Psoas muscle (tissue), 8 donors: ENCODE data around the gene HARS2. TPM values are rescaled to one million over a fixed set of nuclear protein-coding genes. Genes with fewer than 3 reads are reported as not detected.

ENCODE experiments used
- ATAC-seq, 4 donors: fragments of 200-7000 bp; cut with Tn5 transposase; one replicate each; pipeline ENCODE4 v1.9.1; 2020; ENCODE audit warnings: moderate library complexity in 3 of 4, mild to moderate bottlenecking in 2 of 4
- DNase-seq, 2 donors: peaks; one replicate each; pipeline ENCODE4 v3.0.0-alpha.2; 2020
- H3K27ac ChIP-seq: fragments of 200-600 bp; one replicate; pipeline ENCODE4 v1.8.0; 2022
- H3K27me3 ChIP-seq, 3 donors: fragments of 200-600 bp in 1 of 3; one replicate each; pipeline versions ENCODE4 v1.6.1 to v1.8.0; 2013 to 2022; ENCODE audit warnings: low read length in 2 of 3, mild to moderate bottlenecking in 2 of 3, moderate library complexity in 1 of 3; ENCODE audit not compliant: insufficient read depth in 3 of 3
- H3K36me3 ChIP-seq, 2 donors: fragments of 200-600 bp in 1 of 2; one replicate each; pipeline versions ENCODE4 v1.6.1 to v1.8.0; 2013 to 2022; ENCODE audit warnings: low read depth in 1 of 2, mild to moderate bottlenecking in 1 of 2, moderate library complexity in 1 of 2; ENCODE audit not compliant: insufficient read depth in 1 of 2
- H3K4me1 ChIP-seq: fragments of 200-600 bp; one replicate; pipeline ENCODE4 v1.8.0; 2022
- H3K4me3 ChIP-seq: fragments of 200-600 bp; one replicate; pipeline ENCODE4 v1.8.0; 2022; ENCODE audit warnings: mild to moderate bottlenecking
- H3K9me3 ChIP-seq: fragments of 200-600 bp; one replicate; pipeline ENCODE4 v1.8.0; 2022
- WGBS, 3 donors: extraction: QIAGEN DNeasy Blood & Tissue Kit; methylation state at CpG; one replicate each; pipeline versions ENCODE4 v1.1.6 to v1.1.7; 2013; 5-methylcytosine and 5-hydroxymethylcytosine counted together
- intact Hi-C, 2 donors: fragments of 100-400 bp; cut with DNase I; formaldehyde crosslinking; loops; one replicate each; pipeline versions ENCODE4 v1.11.0 to v1.14.2; 2022
- polyA plus RNA-seq, 3 donors: library from polyadenylated mRNA; stranded (reverse); fragments of 200-250 nt; gene quantifications; one replicate each; pipeline ENCODE4 v1.2.3, GENCODE V29; 2013
- total RNA-seq, 4 donors: library from RNA; stranded (reverse); fragmentation: NEBNext Ultra II Directional in 2 of 4; extraction: Animal tissue kit (Norgen Biotek cat#: 25700) in 2 of 4; gene quantifications; one replicate each; pipeline versions ENCODE4 v1.2.1 to v1.2.4, GENCODE V29; 2021 to 2023
- TF ChIP-seq, protein P1 (sequence below): fragments of 200-600 bp; IDR thresholded peaks from one replicate; pipeline ENCODE4 v1.8.0; 2022; ENCODE audit warnings: antibody characterized with exemption
- donor health status: healthy with polysubstance abuse.
- donor health status: DM: no; HTN: no; CAD: no; lungs with moderate emphysema.
- donor health status: Bipolar disorder and iron deficiency.
- donor health status: healthy.
- donor health status: DM: yes; HTN: yes; CAD: no.
- donor health status: DM: no; HTN: no; CAD: no.
- donor health status: DM: no; HTN: no; CAD: no.
- donor health status: DM: yes; HTN: yes; CAD: no.

HARS2 gene
- total and polyA plus RNA-seq, 7 donors = 19.8 to 40.9 (median 23.8) TPM

DNA sequence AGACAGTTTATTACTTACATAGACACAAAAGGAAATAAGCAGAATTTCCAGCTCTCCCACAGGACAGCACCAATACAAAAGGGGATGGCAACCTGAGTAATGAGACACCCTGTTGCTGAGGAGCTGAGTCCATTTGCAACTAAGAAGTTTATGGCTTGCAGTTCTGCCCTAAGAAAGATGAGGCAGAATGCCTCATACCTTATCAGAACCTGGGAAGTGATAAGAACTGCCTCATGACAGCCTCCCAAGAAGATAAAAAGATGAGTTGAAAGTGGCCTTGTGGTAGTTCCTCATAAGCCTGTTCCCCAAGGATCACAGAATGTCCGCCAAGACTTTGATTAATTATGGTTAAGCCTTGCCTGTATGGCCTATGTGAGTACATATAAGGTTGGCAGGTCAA lies 50.7 kb downstream of the HARS2 start:
- Histone ChIP-seq H3K36me3 (no peaks in the 10 kb centered on the region), H3K4me1 (no peaks in the 10 kb centered on the region), H3K9me3 (peaks cover 4% of the 10 kb centered on the region), H3K4me3 (no peak overlapping the region), H3K27ac (no peak overlapping the region), H3K27me3 (peaks cover 0 to 7% (median 3%) of the 10 kb centered on the region in 3 donors)
- TF ChIP-seq, protein P1, sequence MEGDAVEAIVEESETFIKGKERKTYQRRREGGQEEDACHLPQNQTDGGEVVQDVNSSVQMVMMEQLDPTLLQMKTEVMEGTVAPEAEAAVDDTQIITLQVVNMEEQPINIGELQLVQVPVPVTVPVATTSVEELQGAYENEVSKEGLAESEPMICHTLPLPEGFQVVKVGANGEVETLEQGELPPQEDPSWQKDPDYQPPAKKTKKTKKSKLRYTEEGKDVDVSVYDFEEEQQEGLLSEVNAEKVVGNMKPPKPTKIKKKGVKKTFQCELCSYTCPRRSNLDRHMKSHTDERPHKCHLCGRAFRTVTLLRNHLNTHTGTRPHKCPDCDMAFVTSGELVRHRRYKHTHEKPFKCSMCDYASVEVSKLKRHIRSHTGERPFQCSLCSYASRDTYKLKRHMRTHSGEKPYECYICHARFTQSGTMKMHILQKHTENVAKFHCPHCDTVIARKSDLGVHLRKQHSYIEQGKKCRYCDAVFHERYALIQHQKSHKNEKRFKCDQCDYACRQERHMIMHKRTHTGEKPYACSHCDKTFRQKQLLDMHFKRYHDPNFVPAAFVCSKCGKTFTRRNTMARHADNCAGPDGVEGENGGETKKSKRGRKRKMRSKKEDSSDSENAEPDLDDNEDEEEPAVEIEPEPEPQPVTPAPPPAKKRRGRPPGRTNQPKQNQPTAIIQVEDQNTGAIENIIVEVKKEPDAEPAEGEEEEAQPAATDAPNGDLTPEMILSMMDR = no peak
- DNase-seq = no peak
- intact Hi-C loops = no loop called here
- ATAC-seq = no peak
- WGBS, 3 donors = 50 to 65% (median 53%) methylated on average over 1 of the region's 1 CpG

Other genes with a start within 250 kb of the HARS2 start
- 100 to 1,000 TPM in 1 of 4 donors, 10 to 100 TPM in 3; 31.7 to 116 (median 40.5) TPM for gene EIF4EBP3, start 143.8 kb upstream of the HARS2 start, total RNA-seq
- 10 to 100 TPM; 43.8 to 81.8 (median 64.2) TPM for gene EIF4EBP3, start 143.8 kb upstream of the HARS2 start, polyA plus RNA-seq
- 10 to 100 TPM; 33.4 to 58.5 (median 37.6) TPM for gene SRA1, start 134.0 kb upstream of the HARS2 start, total RNA-seq
- gene SRA1, start 134.0 kb upstream of the HARS2 start, polyA plus RNA-seq = 10 to 100 TPM; 36.9 to 78.0 (median 58.6) TPM
- 10 to 100 TPM in 3 of 4 donors, 1 to 10 TPM in 1; 9.5 to 25.4 (median 16.4) TPM for gene APBB3, start 126.9 kb upstream of the HARS2 start, total RNA-seq
- 1 to 10 TPM; 4.3 to 7.6 (median 6.6) TPM for gene APBB3, start 126.9 kb upstream of the HARS2 start, polyA plus RNA-seq
- gene SLC35A4, start 126.6 kb upstream of the HARS2 start, total RNA-seq = 100 to 1,000 TPM in 3 of 4 donors, 10 to 100 TPM in 1; 95.7 to 129 (median 117) TPM
- gene SLC35A4, start 126.6 kb upstream of the HARS2 start, polyA plus RNA-seq = 100 to 1,000 TPM in 1 of 3 donors, 10 to 100 TPM in 2; 49.9 to 149 (median 99.6) TPM
- gene CD14, start 58.3 kb upstream of the HARS2 start, total RNA-seq = 10 to 100 TPM; 13.9 to 43.9 (median 18.0) TPM
- 1 to 10 TPM; 4.9 to 9.0 (median 7.3) TPM for gene CD14, start 58.3 kb upstream of the HARS2 start, polyA plus RNA-seq
- 1 to 10 TPM; 3.6 to 4.9 (median 4.1) TPM for gene TMCO6, start 52.0 kb upstream of the HARS2 start, total RNA-seq
- gene TMCO6, start 52.0 kb upstream of the HARS2 start, polyA plus RNA-seq = 1 to 10 TPM; 5.2 to 8.1 (median 6.4) TPM
- gene NDUFA2, start 43.8 kb upstream of the HARS2 start, total RNA-seq = 100 to 1,000 TPM in 2 of 4 donors, 10 to 100 TPM in 2; 82.6 to 136 (median 113) TPM
- 100 to 1,000 TPM; 216 to 276 (median 252) TPM for gene NDUFA2, start 43.8 kb upstream of the HARS2 start, polyA plus RNA-seq
- gene IK, start 43.6 kb upstream of the HARS2 start, total RNA-seq = 10 to 100 TPM; 74.8 to 99.2 (median 83.4) TPM
- 100 to 1,000 TPM in 1 of 3 donors, 10 to 100 TPM in 2; 96.5 to 169 (median 98.3) TPM for gene IK, start 43.6 kb upstream of the HARS2 start, polyA plus RNA-seq
- 10 to 100 TPM in 3 of 4 donors, 1 to 10 TPM in 1; 9.9 to 20.9 (median 13.3) TPM for gene WDR55, start 26.6 kb upstream of the HARS2 start, total RNA-seq
- 10 to 100 TPM; 12.3 to 33.4 (median 26.9) TPM for gene WDR55, start 26.6 kb upstream of the HARS2 start, polyA plus RNA-seq
- gene DND1, start 17.9 kb upstream of the HARS2 start, total RNA-seq = 1 to 10 TPM in 2 of 4 donors, under 1 TPM in 2; 0.30 to 1.3 (median 0.87) TPM
- gene DND1, start 17.9 kb upstream of the HARS2 start, polyA plus RNA-seq = 1 to 10 TPM in 1 of 3 donors, under 1 TPM in 2; 0.37 to 1.5 (median 0.61) TPM
- 10 to 100 TPM; 29.5 to 48.1 (median 38.9) TPM for gene HARS1, start 85 bp upstream of the HARS2 start, total RNA-seq
- 10 to 100 TPM; 39.1 to 58.0 (median 45.2) TPM for gene HARS1, start 85 bp upstream of the HARS2 start, polyA plus RNA-seq
- 10 to 100 TPM; 44.7 to 54.5 (median 47.5) TPM for gene ZMAT2, start 9.0 kb downstream of the HARS2 start, total RNA-seq
- 100 to 1,000 TPM in 1 of 3 donors, 10 to 100 TPM in 2; 78.0 to 136 (median 81.4) TPM for gene ZMAT2, start 9.0 kb downstream of the HARS2 start, polyA plus RNA-seq
- gene PCDHA1, start 94.7 kb downstream of the HARS2 start, total RNA-seq = under 1 TPM in 1 of 4 donors, not detected in 3; 0.10 TPM
- gene PCDHA1, start 94.7 kb downstream of the HARS2 start, polyA plus RNA-seq = not detected
- gene PCDHA2, start 103.4 kb downstream of the HARS2 start, total RNA-seq = under 1 TPM in 1 of 4 donors, not detected in 3; 0.18 TPM
- not detected for gene PCDHA2, start 103.4 kb downstream of the HARS2 start, polyA plus RNA-seq
- under 1 TPM in 1 of 4 donors, not detected in 3; 0.12 TPM for gene PCDHA3, start 109.6 kb downstream of the HARS2 start, total RNA-seq
- gene PCDHA3, start 109.6 kb downstream of the HARS2 start, polyA plus RNA-seq = under 1 TPM in 1 of 3 donors, not detected in 2; 0.03 TPM
- under 1 TPM in 2 of 4 donors, not detected in 2; 0.06 to 0.08 TPM for gene PCDHA4, start 115.6 kb downstream of the HARS2 start, total RNA-seq
- under 1 TPM; 0.01 to 0.06 (median 0.01) TPM for gene PCDHA4, start 115.6 kb downstream of the HARS2 start, polyA plus RNA-seq
- gene PCDHA5, start 130.2 kb downstream of the HARS2 start, total RNA-seq = not detected
- gene PCDHA5, start 130.2 kb downstream of the HARS2 start, polyA plus RNA-seq = under 1 TPM in 1 of 3 donors, not detected in 2; 0.01 TPM
- not detected for gene PCDHA6, start 136.5 kb downstream of the HARS2 start, total RNA-seq
- gene PCDHA6, start 136.5 kb downstream of the HARS2 start, polyA plus RNA-seq = not detected
- gene PCDHA7, start 142.8 kb downstream of the HARS2 start, total RNA-seq = under 1 TPM in 1 of 4 donors, not detected in 3; 0.08 TPM
- under 1 TPM in 2 of 3 donors, not detected in 1; 0.01 to 0.07 TPM for gene PCDHA7, start 142.8 kb downstream of the HARS2 start, polyA plus RNA-seq
- gene PCDHA8, start 149.7 kb downstream of the HARS2 start, total RNA-seq = under 1 TPM in 1 of 4 donors, not detected in 3; 0.12 TPM
- gene PCDHA8, start 149.7 kb downstream of the HARS2 start, polyA plus RNA-seq = under 1 TPM in 1 of 3 donors, not detected in 2; 0.01 TPM
- under 1 TPM in 1 of 4 donors, not detected in 3; 0.04 TPM for gene PCDHA9, start 156.9 kb downstream of the HARS2 start, total RNA-seq
- under 1 TPM in 1 of 3 donors, not detected in 2; 0.01 TPM for gene PCDHA9, start 156.9 kb downstream of the HARS2 start, polyA plus RNA-seq
- under 1 TPM in 2 of 4 donors, not detected in 2; 0.11 to 0.12 TPM for gene PCDHA10, start 164.4 kb downstream of the HARS2 start, total RNA-seq
- under 1 TPM in 1 of 3 donors, not detected in 2; 0.05 TPM for gene PCDHA10, start 164.4 kb downstream of the HARS2 start, polyA plus RNA-seq
- under 1 TPM in 1 of 4 donors, not detected in 3; 0.06 TPM for gene PCDHA11, start 177.5 kb downstream of the HARS2 start, total RNA-seq
- gene PCDHA11, start 177.5 kb downstream of the HARS2 start, polyA plus RNA-seq = under 1 TPM in 2 of 3 donors, not detected in 1; 0.01 to 0.03 TPM
- gene PCDHA12, start 183.9 kb downstream of the HARS2 start, total RNA-seq = not detected
- under 1 TPM in 2 of 3 donors, not detected in 1; 0.01 to 0.06 TPM for gene PCDHA12, start 183.9 kb downstream of the HARS2 start, polyA plus RNA-seq
- gene PCDHA13, start 190.7 kb downstream of the HARS2 start, total RNA-seq = not detected
- gene PCDHA13, start 190.7 kb downstream of the HARS2 start, polyA plus RNA-seq = not detected
- under 1 TPM; 0.07 to 0.36 (median 0.10) TPM for gene PCDHAC1, start 234.8 kb downstream of the HARS2 start, total RNA-seq
- gene PCDHAC1, start 234.8 kb downstream of the HARS2 start, polyA plus RNA-seq = under 1 TPM in 1 of 3 donors, not detected in 2; 0.01 TPM